ENCODE results near the gene LRRC25.
"Not testable (repeated sequence)": the region's sequence is repeated elsewhere in the genome, so short reads cannot be mapped to it uniquely, and the experiment has no call there.

The LRRC25 gene

GRCh38 chr19:18373892-18374629 is 23.4 kb downstream of the LRRC25 start:
- DNase-seq = peak; percentile 58 to 87

GRCh38 chr19:18373407-18373891 is 24.0 kb downstream of the LRRC25 start:
- no peak for DNase-seq

- no peak for DNase-seq
Observed at GRCh38 chr19:18368504-18369222, 28.8 kb downstream of the LRRC25 start.

GRCh38 chr19:18366021-18366435 is 31.4 kb downstream of the LRRC25 start:
- DNase-seq = no peak

- no peak for DNase-seq
Observed at GRCh38 chr19:18364826-18365528, 32.4 kb downstream of the LRRC25 start.

GRCh38 chr19:18364277-18364825 is 33.1 kb downstream of the LRRC25 start:
- not testable (repeated sequence) for DNase-seq

- DNase-seq = no peak
Observed at GRCh38 chr19:18363787-18364186, 33.6 kb downstream of the LRRC25 start.

- no peak for DNase-seq
Observed at GRCh38 chr19:18362934-18363542, 34.4 kb downstream of the LRRC25 start.

GRCh38 chr19:18361646-18362045 is 35.8 kb downstream of the LRRC25 start:
- no peak for DNase-seq

GRCh38 chr19:18357041-18357440 is 40.4 kb downstream of the LRRC25 start:
- DNase-seq = no peak

- DNase-seq = not testable (repeated sequence)
Observed at GRCh38 chr19:18354743-18355142, 42.7 kb downstream of the LRRC25 start.

GRCh38 chr19:18353378-18354005 is 43.9 kb downstream of the LRRC25 start:
- DNase-seq = no peak

GRCh38 chr19:18351544-18351943 is 45.9 kb downstream of the LRRC25 start:
- DNase-seq = no peak

- DNase-seq = no peak
Observed at GRCh38 chr19:18350490-18350889, 46.9 kb downstream of the LRRC25 start.

GRCh38 chr19:18349524-18350128 is 47.8 kb downstream of the LRRC25 start:
- peak; percentile 16 to 33 for DNase-seq

GRCh38 chr19:18348818-18349339 is 48.5 kb downstream of the LRRC25 start:
- not testable (repeated sequence) for DNase-seq

GRCh38 chr19:18348171-18348570 is 49.3 kb downstream of the LRRC25 start:
- no peak for DNase-seq

- DNase-seq = no peak
Observed at GRCh38 chr19:18346091-18346490, 51.3 kb downstream of the LRRC25 start.

- DNase-seq = no peak
Observed at GRCh38 chr19:18345296-18345695, 52.1 kb downstream of the LRRC25 start.

GRCh38 chr19:18344582-18344950 is 52.9 kb downstream of the LRRC25 start:
- DNase-seq = no peak

GRCh38 chr19:18342090-18342632 is 55.3 kb downstream of the LRRC25 start:
- DNase-seq = no peak

All from CD4-positive, alpha-beta T cell treated with Interleukin-1 beta for 1 hour (primary cell).